ENCODE data around the gene SCAMP5.

The SCAMP5 gene

DNA sequence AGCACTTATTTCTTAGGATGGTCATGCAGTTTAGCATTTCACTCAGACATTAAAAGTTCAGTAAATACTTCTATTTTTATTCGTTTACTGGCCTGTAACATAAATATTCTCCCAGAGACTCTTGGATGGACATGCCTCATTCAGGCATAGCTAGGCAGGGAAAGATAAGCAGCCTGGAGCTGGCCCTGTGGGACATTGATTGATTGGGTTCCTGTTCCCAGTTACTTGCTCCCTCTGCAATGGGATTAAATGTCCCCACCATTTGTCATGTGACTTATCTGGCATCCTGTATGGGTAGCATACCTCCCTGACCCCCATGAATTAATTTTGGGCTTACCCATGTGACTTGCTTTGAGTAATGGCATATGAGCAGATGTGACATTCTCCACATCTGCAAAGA is 2.7 kb upstream of the SCAMP5 start:
- TF ChIP-seq POU2F2 (IDR thresholded peaks at IDR 0.05; ENCODE audit: low read depth, low read length), result no peak
- no peak for TF ChIP-seq TAF1 (IDR thresholded peaks at IDR 0.05; ENCODE audit: low read depth, low read length)
- no peak for TF ChIP-seq SPI1 (IDR thresholded peaks at IDR 0.05; ENCODE audit: low read depth, low read length)
- TF ChIP-seq PAX5 (IDR thresholded peaks at IDR 0.05; ENCODE audit: insufficient read depth, low read length, severe bottlenecking), result no peak
- no peak for TF ChIP-seq POLR2A (IDR thresholded peaks at IDR 0.05; ENCODE audit: low read depth, low read length)
- no peak for TF ChIP-seq POLR2AphosphoS5 (IDR thresholded peaks at IDR 0.05; ENCODE audit: low read depth, low read length)
- FAIRE-seq, result no peak

DNA sequence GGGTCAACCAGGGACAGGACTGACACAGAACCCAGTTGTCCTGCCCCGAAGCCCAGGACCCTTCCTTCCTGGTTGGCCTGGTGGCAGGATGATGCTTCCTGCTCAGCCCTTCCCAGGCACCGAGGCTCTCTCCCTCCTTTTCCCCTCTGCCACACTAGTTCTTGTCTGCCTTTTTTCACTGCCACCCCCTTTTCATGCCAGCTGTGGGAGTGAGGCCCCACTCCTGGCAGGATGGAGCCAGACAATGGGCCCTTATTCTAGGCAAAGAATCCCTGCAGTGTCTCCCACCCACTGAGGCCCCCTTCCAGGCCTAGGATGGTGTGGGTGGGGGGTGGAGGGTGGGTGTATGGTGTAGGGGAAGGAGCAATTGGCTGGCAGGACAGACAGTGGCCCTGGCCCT is 1.1 kb upstream of the SCAMP5 start:
- FAIRE-seq (no peak), DNase-seq (ENCODE audit: insufficient read length, low spot score) (no peak)
- TF ChIP-seq POLR2AphosphoS5 (IDR thresholded peaks at IDR 0.05; ENCODE audit: low read depth, low read length), result no peak
- TF ChIP-seq POU2F2 (IDR thresholded peaks at IDR 0.05; ENCODE audit: low read depth, low read length), result no peak
- TF ChIP-seq POLR2A (IDR thresholded peaks at IDR 0.05; ENCODE audit: low read depth, low read length), result no peak
- TF ChIP-seq SPI1 (IDR thresholded peaks at IDR 0.05; ENCODE audit: low read depth, low read length), result no peak
- TF ChIP-seq PAX5 (IDR thresholded peaks at IDR 0.05; ENCODE audit: insufficient read depth, low read length, severe bottlenecking), result no peak
- TF ChIP-seq TAF1 (IDR thresholded peaks at IDR 0.05; ENCODE audit: low read depth, low read length), result no peak

More for the DNA sequence above, 2.7 kb upstream of the SCAMP5 start:
- no peak for DNase-seq (ENCODE audit: insufficient read length, low spot score)

DNA sequence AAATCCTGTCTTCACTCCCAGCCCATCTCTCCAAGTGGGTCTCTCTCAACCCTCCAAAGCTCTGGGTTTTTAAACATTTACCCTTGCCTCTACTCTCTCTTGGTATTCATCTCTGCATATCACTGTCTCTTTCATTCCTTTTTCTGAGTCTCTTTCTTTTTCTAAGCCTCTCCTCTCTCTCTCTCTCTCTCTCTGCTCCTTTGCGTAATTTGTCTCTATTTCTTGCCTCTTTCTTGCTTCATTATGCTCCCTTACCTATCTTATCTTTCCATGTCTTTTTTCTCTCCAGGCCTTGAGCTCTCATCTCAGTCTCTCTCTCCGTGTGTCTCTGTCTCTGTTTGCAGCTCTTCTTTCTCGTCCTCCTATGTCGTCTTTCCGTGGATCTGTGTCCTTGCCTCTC is 678 bp upstream of the SCAMP5 start:
- FAIRE-seq (no peak), DNase-seq (ENCODE audit: insufficient read length, low spot score) (no peak)
- TF ChIP-seq SPI1 (IDR thresholded peaks at IDR 0.05; ENCODE audit: low read depth, low read length) (no peak), POLR2AphosphoS5 (IDR thresholded peaks at IDR 0.05; ENCODE audit: low read depth, low read length) (no peak), POLR2A (IDR thresholded peaks at IDR 0.05; ENCODE audit: low read depth, low read length) (no peak), TAF1 (IDR thresholded peaks at IDR 0.05; ENCODE audit: low read depth, low read length) (no peak), POU2F2 (IDR thresholded peaks at IDR 0.05; ENCODE audit: low read depth, low read length) (no peak), PAX5 (IDR thresholded peaks at IDR 0.05; ENCODE audit: insufficient read depth, low read length, severe bottlenecking) (no peak)

DNA sequence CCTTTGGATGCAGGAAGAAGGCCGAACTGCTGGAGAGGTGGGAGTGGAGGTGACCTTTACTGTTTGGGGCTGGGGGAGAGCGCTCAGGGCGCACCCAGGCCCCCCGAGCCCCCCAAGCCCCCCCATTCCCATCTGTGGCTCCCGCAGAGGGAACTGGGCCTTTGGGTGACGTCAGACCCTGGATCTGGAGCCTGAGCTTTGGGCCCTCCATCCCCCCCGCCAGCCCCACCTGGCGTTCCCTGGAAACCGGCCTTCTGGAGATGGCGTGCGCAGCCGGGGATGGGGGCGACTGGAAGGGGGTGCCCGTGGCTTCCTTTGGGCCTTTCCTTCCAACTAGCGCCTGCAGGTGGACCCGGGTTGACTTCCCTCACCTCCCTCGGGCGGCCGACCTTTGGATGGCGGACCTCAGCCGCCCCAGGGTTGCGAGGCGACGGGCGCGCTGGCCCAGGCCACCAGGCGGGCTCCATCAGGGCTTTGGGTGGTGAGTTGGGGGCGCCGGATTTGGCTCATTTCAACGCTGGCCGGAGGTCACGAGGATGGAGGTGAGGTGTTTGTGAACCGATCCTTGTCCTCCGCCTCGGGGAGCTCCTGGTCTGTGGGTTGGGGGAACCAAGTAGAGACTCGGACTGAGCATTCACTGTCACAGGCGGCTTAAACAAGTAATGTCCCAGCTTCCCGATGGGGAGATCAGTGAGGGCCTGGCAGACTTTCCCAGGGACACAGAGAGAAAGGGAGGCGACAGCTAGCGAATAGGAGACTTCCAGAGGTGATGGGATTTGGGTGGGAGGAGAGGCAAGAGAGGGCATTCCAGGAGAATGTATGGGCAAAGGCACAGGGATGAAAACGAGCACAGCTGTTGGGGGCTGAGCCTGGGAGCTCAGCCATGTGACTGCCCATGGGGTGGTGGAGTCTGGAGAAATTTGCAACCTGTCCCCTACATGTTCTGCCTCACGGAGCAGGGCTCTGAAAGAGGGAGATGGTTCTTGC is 709 bp downstream of the SCAMP5 start:
- TF ChIP-seq SPI1 (IDR thresholded peaks at IDR 0.05; ENCODE audit: low read depth, low read length) (no peak), TAF1 (IDR thresholded peaks at IDR 0.05; ENCODE audit: low read depth, low read length) (no peak), POLR2AphosphoS5 (IDR thresholded peaks at IDR 0.05; ENCODE audit: low read depth, low read length) (no peak), POLR2A (IDR thresholded peaks at IDR 0.05; ENCODE audit: low read depth, low read length) (no peak), PAX5 (IDR thresholded peaks at IDR 0.05; ENCODE audit: insufficient read depth, low read length, severe bottlenecking) (no peak), POU2F2 (IDR thresholded peaks at IDR 0.05; ENCODE audit: low read depth, low read length) (no peak)
- no peak for FAIRE-seq
- no peak for DNase-seq (ENCODE audit: insufficient read length, low spot score)

DNA sequence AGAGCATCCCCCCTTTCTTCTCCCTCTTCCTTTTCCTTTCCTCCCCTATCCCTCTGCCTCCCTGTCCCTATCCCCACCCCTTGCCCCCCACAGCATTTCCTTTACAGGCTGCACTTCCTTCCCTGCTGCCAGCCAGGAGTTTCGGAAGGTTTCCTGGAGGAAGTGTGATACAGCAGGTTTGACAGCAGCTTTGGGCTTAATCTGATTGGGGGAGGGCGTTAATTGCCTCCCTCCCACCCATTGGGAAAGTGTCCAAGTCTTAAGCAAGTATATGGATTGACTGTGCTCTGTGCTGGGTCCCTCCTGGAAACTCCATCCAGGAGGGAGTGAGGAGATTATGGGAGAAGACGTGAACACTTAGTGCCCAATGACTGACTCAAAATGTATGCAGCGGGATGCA is 1.8 kb downstream of the SCAMP5 start:
- no peak for FAIRE-seq

DNA sequence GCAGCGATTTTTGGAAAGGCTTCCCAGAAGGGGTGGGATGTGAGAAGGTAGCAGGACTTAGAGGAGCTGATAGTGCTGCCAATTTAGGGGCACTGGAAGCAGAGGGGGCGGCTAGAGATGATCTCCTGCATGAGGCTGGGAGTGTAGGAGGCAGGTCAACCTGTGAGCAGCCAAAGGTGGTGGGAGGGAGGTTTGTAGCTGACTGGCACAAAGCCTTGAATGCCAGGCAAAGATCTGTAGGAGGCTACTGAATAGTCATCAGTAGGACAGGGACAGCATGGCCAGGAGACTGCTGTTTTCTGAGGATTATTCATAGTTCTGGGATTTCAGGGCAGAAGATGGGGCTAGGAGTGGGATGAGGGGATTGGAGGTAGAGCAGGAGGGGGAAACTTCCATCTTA is 2.2 kb downstream of the SCAMP5 start:
- DNase-seq (ENCODE audit: insufficient read length, low spot score) (no peak), FAIRE-seq (no peak)
- no peak for TF ChIP-seq PAX5 (IDR thresholded peaks at IDR 0.05; ENCODE audit: insufficient read depth, low read length, severe bottlenecking)

More for the DNA sequence above, 1.8 kb downstream of the SCAMP5 start:
- no peak for DNase-seq (ENCODE audit: insufficient read length, low spot score)
- TF ChIP-seq POU2F2 (IDR thresholded peaks at IDR 0.05; ENCODE audit: low read depth, low read length), result no peak
- no peak for TF ChIP-seq POLR2AphosphoS5 (IDR thresholded peaks at IDR 0.05; ENCODE audit: low read depth, low read length)

DNA sequence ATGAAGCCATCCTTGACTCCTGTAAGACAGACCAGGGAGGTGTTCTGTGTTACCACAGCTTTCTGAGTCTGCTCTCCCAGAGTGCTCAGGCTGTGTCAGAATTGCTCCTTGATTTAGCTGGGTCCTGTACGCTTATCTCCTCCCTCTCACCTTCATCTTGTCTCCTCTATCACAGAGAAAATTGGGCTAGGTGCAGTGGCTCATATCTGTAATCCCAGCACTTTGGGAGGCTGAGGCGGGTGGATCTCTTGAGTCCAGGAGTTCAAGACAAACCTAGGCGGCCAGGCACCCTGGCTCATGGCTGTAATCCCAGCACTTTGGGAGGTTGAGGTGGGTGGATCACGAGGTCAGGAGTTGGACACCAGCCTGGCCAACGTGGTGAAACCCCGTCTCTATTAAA is 5.9 kb downstream of the SCAMP5 start:
- FAIRE-seq (no peak), DNase-seq (ENCODE audit: insufficient read length, low spot score) (no peak)
- TF ChIP-seq POLR2A (IDR thresholded peaks at IDR 0.05; ENCODE audit: low read depth, low read length), result no peak
- TF ChIP-seq PAX5 (IDR thresholded peaks at IDR 0.05; ENCODE audit: insufficient read depth, low read length, severe bottlenecking), result no peak
- no peak for TF ChIP-seq SPI1 (IDR thresholded peaks at IDR 0.05; ENCODE audit: low read depth, low read length)

DNA sequence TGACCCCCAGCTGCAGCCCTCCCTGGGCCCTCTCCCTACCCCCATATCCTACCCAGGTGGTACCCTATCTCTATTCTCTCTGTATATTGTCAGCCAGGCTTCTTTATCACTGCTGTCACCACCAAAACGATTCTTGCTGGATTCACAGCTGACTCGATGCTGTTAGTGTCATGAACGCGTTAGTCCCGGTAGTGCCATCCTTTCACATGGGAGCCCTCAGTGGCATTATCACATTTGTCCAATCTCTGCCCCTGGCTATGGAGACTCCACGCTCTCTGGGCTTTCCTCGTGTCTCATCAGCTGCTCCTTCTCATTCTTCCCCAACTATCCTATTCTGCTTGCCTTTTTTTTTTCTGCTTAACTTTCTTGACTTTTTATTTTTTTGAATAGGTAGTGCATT is 7.0 kb downstream of the SCAMP5 start:
- no peak for TF ChIP-seq POU2F2 (IDR thresholded peaks at IDR 0.05; ENCODE audit: low read depth, low read length)
- no peak for TF ChIP-seq SPI1 (IDR thresholded peaks at IDR 0.05; ENCODE audit: low read depth, low read length)
- no peak for TF ChIP-seq POLR2A (IDR thresholded peaks at IDR 0.05; ENCODE audit: low read depth, low read length)
- TF ChIP-seq TAF1 (IDR thresholded peaks at IDR 0.05; ENCODE audit: low read depth, low read length), result no peak
- no peak for FAIRE-seq

DNA sequence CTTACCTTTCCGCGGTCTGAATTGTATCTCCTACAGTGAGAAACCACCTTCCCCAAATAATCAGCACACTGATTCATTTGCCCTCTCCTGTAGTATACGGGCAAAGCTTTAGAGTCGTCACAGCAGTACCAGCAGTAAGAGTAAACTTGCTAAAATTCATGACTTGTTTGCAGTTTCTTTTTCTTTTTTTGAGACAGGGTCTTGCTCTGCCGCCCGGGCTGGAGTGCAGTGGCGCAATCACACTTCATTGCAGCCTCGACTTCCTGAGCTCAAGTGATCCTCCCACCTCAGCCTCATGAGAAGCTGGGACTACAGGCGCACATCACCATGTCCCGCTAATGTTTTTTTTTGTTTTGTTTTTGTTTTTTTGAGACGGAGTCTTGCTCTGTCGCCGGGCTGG is 11.9 kb downstream of the SCAMP5 start:
- FAIRE-seq, result no peak
- TF ChIP-seq POLR2A (IDR thresholded peaks at IDR 0.05; ENCODE audit: low read depth, low read length) (no peak), POLR2AphosphoS5 (IDR thresholded peaks at IDR 0.05; ENCODE audit: low read depth, low read length) (no peak), SPI1 (IDR thresholded peaks at IDR 0.05; ENCODE audit: low read depth, low read length) (no peak), TAF1 (IDR thresholded peaks at IDR 0.05; ENCODE audit: low read depth, low read length) (no peak), POU2F2 (IDR thresholded peaks at IDR 0.05; ENCODE audit: low read depth, low read length) (no peak), PAX5 (IDR thresholded peaks at IDR 0.05; ENCODE audit: insufficient read depth, low read length, severe bottlenecking) (no peak)
- DNase-seq (ENCODE audit: insufficient read length, low spot score), result no peak

More for the DNA sequence above, 7.0 kb downstream of the SCAMP5 start:
- no peak for DNase-seq (ENCODE audit: insufficient read length, low spot score)

DNA sequence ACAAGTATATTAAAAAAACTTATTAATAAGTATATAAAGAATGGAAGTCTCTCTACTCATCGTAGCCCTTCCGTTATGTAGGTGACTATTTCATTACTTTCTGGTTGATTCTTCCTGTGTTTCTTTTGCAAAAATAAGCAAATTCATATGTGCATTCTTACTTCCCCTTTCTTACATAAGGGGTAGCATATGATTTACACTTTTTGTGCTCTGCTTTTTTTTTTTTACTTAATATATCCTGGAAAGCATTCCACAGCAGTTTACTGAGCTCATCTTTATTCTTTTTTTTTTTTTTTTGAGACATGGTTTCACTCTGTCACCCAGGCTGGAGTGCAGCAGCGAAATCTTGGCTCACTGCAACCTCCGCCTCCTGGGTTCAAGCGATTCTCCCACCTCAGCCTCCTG is 12.9 kb downstream of the SCAMP5 start:
- FAIRE-seq, result no peak
- DNase-seq (ENCODE audit: insufficient read length, low spot score), result no peak
- TF ChIP-seq SPI1 (IDR thresholded peaks at IDR 0.05; ENCODE audit: low read depth, low read length) (no peak), POU2F2 (IDR thresholded peaks at IDR 0.05; ENCODE audit: low read depth, low read length) (no peak), TAF1 (IDR thresholded peaks at IDR 0.05; ENCODE audit: low read depth, low read length) (no peak), POLR2A (IDR thresholded peaks at IDR 0.05; ENCODE audit: low read depth, low read length) (no peak), PAX5 (IDR thresholded peaks at IDR 0.05; ENCODE audit: insufficient read depth, low read length, severe bottlenecking) (no peak), POLR2AphosphoS5 (IDR thresholded peaks at IDR 0.05; ENCODE audit: low read depth, low read length) (no peak)
